GM12891 (cell line): ENCODE results near the gene PCMTD2.
"Not testable (repeated sequence)": the region's sequence is repeated elsewhere in the genome, so short reads cannot be mapped to it uniquely, and the experiment has no call there.

Source experiments
- DNase-seq: peaks from one replicate; pipeline ENCODE4 v3.0.0; 2011; ENCODE audit warnings: low spot score; ENCODE audit not compliant: insufficient read length
- FAIRE-seq: peaks from 2 replicates; lab custom pipeline; 2011; peaks lifted over from hg19 to GRCh38; lab: Jason Lieb, UNC
- PAX5 ChIP-seq: IDR thresholded peaks from 2 replicates; pipeline ENCODE4 v1.6.1; 2011; ENCODE audit warnings: low read length, moderate library complexity, mild to moderate bottlenecking; ENCODE audit not compliant: insufficient read depth, severe bottlenecking
- POLR2A ChIP-seq: IDR thresholded peaks from 2 replicates; pipeline ENCODE4 v1.6.1; 2011; ENCODE audit warnings: low read depth, low read length, control low read depth
- POLR2AphosphoS5 ChIP-seq: IDR thresholded peaks from 2 replicates; pipeline ENCODE4 v1.6.1; 2011; ENCODE audit warnings: low read depth, low read length, control low read depth
- POU2F2 ChIP-seq: IDR thresholded peaks from 2 replicates; pipeline ENCODE4 v1.6.1; 2011; ENCODE audit warnings: low read depth, mild to moderate bottlenecking, control low read depth, low read length, moderate library complexity
- SPI1 ChIP-seq: IDR thresholded peaks from 2 replicates; pipeline ENCODE4 v1.6.1; 2011; ENCODE audit warnings: low read depth, low read length, control low read depth
- TAF1 ChIP-seq: IDR thresholded peaks from 2 replicates; pipeline ENCODE4 v1.6.1; 2011; ENCODE audit warnings: low read depth, low read length, control low read depth

Gene PCMTD2

GRCh38 chr20:64231621-64232550 is 23.7 kb upstream of the PCMTD2 start:
- no peak for FAIRE-seq
- no peak for DNase-seq
- TF ChIP-seq POU2F2, result no peak
- TF ChIP-seq POLR2AphosphoS5, result no peak
- no peak for TF ChIP-seq TAF1
- TF ChIP-seq PAX5, result no peak
- TF ChIP-seq SPI1, result no peak
- no peak for TF ChIP-seq POLR2A

- TF ChIP-seq SPI1 (0 out of 2 replicates have a peak, but pooled peaks have one; percentile 29), POU2F2 (no peak)
- no peak for DNase-seq
- no peak for FAIRE-seq
Measured at GRCh38 chr20:64232794-64233193, 22.8 kb upstream of the PCMTD2 start.

- DNase-seq (no peak), FAIRE-seq (no peak)
- TF ChIP-seq TAF1 (no peak), POLR2AphosphoS5 (no peak), PAX5 (no peak)
Measured at GRCh38 chr20:64233725-64234124, 21.8 kb upstream of the PCMTD2 start.

- TF ChIP-seq POLR2AphosphoS5 (no peak), POLR2A (no peak), SPI1 (no peak), TAF1 (no peak), POU2F2 (no peak), PAX5 (no peak)
- FAIRE-seq (no peak), DNase-seq (no peak)
Measured at GRCh38 chr20:64234291-64234791, 21.2 kb upstream of the PCMTD2 start.

- FAIRE-seq, DNase-seq: not testable (repeated sequence)
Measured at GRCh38 chr20:64234921-64235565, 20.5 kb upstream of the PCMTD2 start.

- FAIRE-seq (no peak), DNase-seq (no peak)
- TF ChIP-seq POU2F2 (no peak), TAF1 (no peak), PAX5 (no peak), SPI1 (no peak), POLR2A (no peak), POLR2AphosphoS5 (no peak)
Measured at GRCh38 chr20:64236137-64237088, 19.1 kb upstream of the PCMTD2 start.

GRCh38 chr20:64237316-64237715 is 18.2 kb upstream of the PCMTD2 start:
- FAIRE-seq, result no peak
- TF ChIP-seq SPI1, result no peak
- no peak for TF ChIP-seq POLR2AphosphoS5
- no peak for TF ChIP-seq POU2F2
- no peak for TF ChIP-seq PAX5
- TF ChIP-seq POLR2A, result no peak
- TF ChIP-seq TAF1, result no peak
- DNase-seq, result no peak

- FAIRE-seq, result no peak
- TF ChIP-seq SPI1 (no peak), TAF1 (no peak), PAX5 (no peak), POLR2AphosphoS5 (no peak), POLR2A (no peak), POU2F2 (no peak)
- DNase-seq, result no peak
Measured at GRCh38 chr20:64238115-64238825, 17.3 kb upstream of the PCMTD2 start.

- TF ChIP-seq POLR2AphosphoS5, result no peak
- TF ChIP-seq TAF1, result peak; percentile 42; the same call in 1 of the 2 replicates
- no peak for TF ChIP-seq PAX5
- TF ChIP-seq POLR2A, result 0 out of 2 replicates have a peak, but pooled peaks have one; percentile 21
- TF ChIP-seq POU2F2, result no peak
- TF ChIP-seq SPI1, result peak; percentile 87
- DNase-seq (peak; percentile 70), FAIRE-seq (peak; percentile 16)
Measured at GRCh38 chr20:64238851-64239387, 16.6 kb upstream of the PCMTD2 start.
